Stimulated activated CD4-positive, alpha-beta T cell treated with anti-CD3 and anti-CD28 coated beads, Interleukin-4, amount 100 ng/mL, for 4 hours (primary cell): ENCODE measurements around the gene SAPCD2.

ENCODE experiments used
- DNase-seq, 2 experiments: peaks; one replicate each; pipeline ENCODE4 v3.0.0-alpha.2; 2020

Gene SAPCD2

GRCh38 chr9:137080260-137081122 is 10.1 kb upstream of the SAPCD2 start:
- no peak for DNase-seq

GRCh38 chr9:137079401-137079787 is 9.0 kb upstream of the SAPCD2 start:
- DNase-seq = no peak

GRCh38 chr9:137078701-137079400 is 8.5 kb upstream of the SAPCD2 start:
- DNase-seq = no peak

GRCh38 chr9:137077758-137078693 is 7.7 kb upstream of the SAPCD2 start:
- DNase-seq = peak; percentile 22 to 35

GRCh38 chr9:137077010-137077747 is 6.8 kb upstream of the SAPCD2 start, which contains the start of gene UAP1L1:
TSS of gene UAP1L1 (plus strand) at chr9:137077517. CDS start at chr9:137077533, 16 bp downstream.
- DNase-seq = peak; percentile 27 to 34

- DNase-seq = no peak
These were observed 6.3 kb upstream of the SAPCD2 start for GRCh38 chr9:137076636-137077009.

GRCh38 chr9:137075275-137075775 is 5.0 kb upstream of the SAPCD2 start:
- DNase-seq = no peak

GRCh38 chr9:137074657-137075274 is 4.4 kb upstream of the SAPCD2 start:
- DNase-seq = no peak

GRCh38 chr9:137073992-137074399 is 3.6 kb upstream of the SAPCD2 start:
- DNase-seq = no peak

- no peak for DNase-seq
These were observed 925 bp upstream of the SAPCD2 start for GRCh38 chr9:137071282-137071681.

- DNase-seq = no peak
These were observed 534 bp upstream of the SAPCD2 start for GRCh38 chr9:137070906-137071275.

- no peak for DNase-seq
These were observed 757 bp downstream of the SAPCD2 start for GRCh38 chr9:137069508-137070091.

GRCh38 chr9:137068539-137069507 is 1.5 kb downstream of the SAPCD2 start:
- no peak for DNase-seq

- DNase-seq = peak; percentile 81 to 83
These were observed 2.4 kb downstream of the SAPCD2 start for GRCh38 chr9:137067860-137068538.

GRCh38 chr9:137066096-137066861 is 4.1 kb downstream of the SAPCD2 start:
- no peak for DNase-seq

- no peak for DNase-seq
These were observed 4.9 kb downstream of the SAPCD2 start for GRCh38 chr9:137065336-137065967.

- no peak for DNase-seq
These were observed 5.5 kb downstream of the SAPCD2 start for GRCh38 chr9:137064880-137065164.
